GM12878 (cell line): Measurements from ENCODE around the gene CNPY1. TPM values are rescaled to one million over a fixed set of nuclear protein-coding genes. Genes with fewer than 3 reads are reported as not detected.

Experiments
- ATAC-seq: fragments of 200-7000 bp; cut with Tn5 transposase; 3 replicates; pipeline ENCODE4 v1.9.1; 2020; ENCODE audit warnings: mild to moderate bottlenecking, moderate library complexity
- BruUV-seq: library from RNA; stranded (reverse); fragments of 400-500 nt; replicated peaks from 2 replicates; lab custom pipeline; 2021; lab: Mats Ljungman, UMichigan
- CTCF ChIA-PET: fragments of 300-600 bp; sonication (Branson Sonifier 250); formaldehyde crosslinking; extraction: SDS; loops from one replicate; lab custom pipeline; 2021; ENCODE audit warnings: inconsistent platforms; lab: Yijun Ruan, JAX
- POLR2A ChIA-PET: fragments of 350-600 bp; formaldehyde crosslinking; extraction: SDS; loops from one replicate; lab custom pipeline; 2021; ENCODE audit warnings: inconsistent platforms; lab: Charles Lee
- RAD21 ChIA-PET: fragments of 300-600 bp; sonication (Branson Sonifier 250); formaldehyde crosslinking; loops from one replicate; lab custom pipeline; 2023; ENCODE audit warnings: antibody characterized with exemption; ENCODE audit not compliant: unreplicated experiment; lab: Charles Lee
- SMC1A ChIA-PET: fragments of 300-600 bp; sonication (Branson Sonifier 250); formaldehyde crosslinking; loops from one replicate; lab custom pipeline; 2023; ENCODE audit not compliant: unreplicated experiment, uncharacterized antibody; lab: Charles Lee
- DNase-seq: peaks from one replicate; pipeline ENCODE4 v3.0.0-alpha.2; 2011; ENCODE audit warnings: low read depth, low spot score
- FAIRE-seq: peaks from 3 replicates; lab custom pipeline; 2011; peaks lifted over from hg19 to GRCh38; lab: Jason Lieb, UNC
- H2AFZ ChIP-seq: 2 replicates; pipeline ENCODE4 v1.6.0; 2011; ENCODE audit warnings: low read depth, low read length, control low read depth; ENCODE audit not compliant: control insufficient read depth
- H3K27ac ChIP-seq: 2 replicates; pipeline ENCODE4 v1.5.1; 2011; ENCODE audit warnings: control low read depth; ENCODE audit not compliant: control insufficient read depth, insufficient read depth
- H3K27me3 ChIP-seq, 2 experiments: replicated peaks in 1 of 2; 2 replicates each; pipeline versions ENCODE4 v1.6.0 to v1.6.1; 2011; ENCODE audit warnings: low read length in 1 of 2; ENCODE audit not compliant: control insufficient read depth in 2 of 2, insufficient read depth in 2 of 2
- H3K36me3 ChIP-seq, 2 experiments: 2 replicates each; pipeline ENCODE4 v1.5.1; 2011; ENCODE audit warnings: low read length in 1 of 2; ENCODE audit not compliant: control insufficient read depth in 2 of 2, insufficient read depth in 2 of 2
- H3K4me1 ChIP-seq: 2 replicates; pipeline ENCODE4 v1.6.1; 2011; ENCODE audit warnings: mild to moderate bottlenecking, low read length, moderate library complexity, mixed read lengths; ENCODE audit not compliant: control insufficient read depth, insufficient read depth
- H3K4me2 ChIP-seq: 2 replicates; pipeline ENCODE4 v1.6.0; 2011; ENCODE audit warnings: control low read depth; ENCODE audit not compliant: control insufficient read depth, insufficient read depth
- H3K4me3 ChIP-seq: fragments of 200-600 bp; sonication (generic); 2 replicates; pipeline ENCODE4 v1.5.1; 2016
- H3K79me2 ChIP-seq: 2 replicates; pipeline ENCODE4 v1.6.0; 2011; ENCODE audit warnings: low read length; ENCODE audit not compliant: control insufficient read depth, insufficient read depth
- H3K9ac ChIP-seq: 2 replicates; pipeline ENCODE4 v1.8.0; 2011; ENCODE audit warnings: low read length, control low read depth, mixed read lengths; ENCODE audit not compliant: control insufficient read depth, insufficient read depth
- H3K9me3 ChIP-seq: replicated peaks from 3 replicates; pipeline ENCODE4 v1.5.1; 2011; ENCODE audit warnings: mild to moderate bottlenecking, low read length; ENCODE audit not compliant: control insufficient read depth, insufficient read depth
- H4K20me1 ChIP-seq: 2 replicates; pipeline ENCODE4 v1.6.0; 2011; ENCODE audit not compliant: control insufficient read depth, insufficient read depth
- CBFB ChIP-seq: IDR thresholded peaks from 2 replicates; pipeline ENCODE4 v1.6.1; 2016; ENCODE audit warnings: antibody characterized with exemption, low read depth
- CEBPB ChIP-seq, 2 experiments: fragments of 150-350 bp in 1 of 2; IDR thresholded peaks; 2 replicates each; pipeline ENCODE4 v1.6.1; 2012 to 2014; ENCODE audit warnings: low read depth in 2 of 2, low read length in 2 of 2, borderline replicate concordance in 1 of 2, inconsistent platforms in 1 of 2
- CHD4 ChIP-seq: fragments of 200-600 bp; sonication (generic); IDR thresholded peaks from 2 replicates; pipeline ENCODE4 v1.6.1; 2016; ENCODE audit warnings: mild to moderate bottlenecking
- GATAD2B ChIP-seq: fragments of 450-650 bp; conservative IDR thresholded peaks from 2 replicates; pipeline ENCODE4 v1.6.1; 2017; ENCODE audit warnings: low read depth, mild to moderate bottlenecking, moderate library complexity
- RAD51 ChIP-seq: fragments of 450-650 bp; IDR thresholded peaks from 2 replicates; pipeline ENCODE4 v1.6.1; 2016; ENCODE audit warnings: moderate library complexity, mild to moderate bottlenecking, inconsistent platforms
- RB1 ChIP-seq: fragments of 450-650 bp; formaldehyde crosslinking; IDR thresholded peaks from 2 replicates; pipeline ENCODE4 v1.6.1; 2017; ENCODE audit warnings: mild to moderate bottlenecking, borderline replicate concordance
- YBX1 ChIP-seq: fragments of 450-650 bp; IDR thresholded peaks from 2 replicates; pipeline ENCODE4 v1.6.1; 2016; ENCODE audit warnings: antibody characterized with exemption
- WGBS: methylation state at CpG from one replicate; pipeline ENCODE4 v1.1.6; 2016; ENCODE audit warnings: low lambda C conversion rate; ENCODE audit not compliant: insufficient replicate concordance, insufficient coverage; ENCODE audit errors: missing lambda C conversion rate; 5-methylcytosine and 5-hydroxymethylcytosine counted together
- in situ Hi-C: fragments of 300-500 bp; cut with MboI; formaldehyde crosslinking; loops from 9 replicates; pipeline ENCODE4 v1.14.3; 2018; ENCODE audit warnings: mixed read lengths
- intact Hi-C: fragments of 100-400 bp; cut with micrococcal nuclease; formaldehyde crosslinking; loops from one replicate; pipeline ENCODE4 v1.14.2; 2022; ENCODE audit not compliant: unreplicated experiment
- polyA plus RNA-seq, 11 experiments: library from polyadenylated mRNA; depleted of rRNA in 4 of 11; unstranded in 6 of 11; stranded (reverse) in 5 of 11; fragments of >200 nt; fragmentation: Nextera tagmentation in 4 of 11; fragmentation: Illumina TruSeq in 1 of 11; extraction: Ambion mirVana in 4 of 11; extraction: Trizol in 1 of 11; gene quantifications; 1 replicate in 1 of 11; 2 replicates in 10 of 11; pipeline versions ENCODE4 v1.2.1 to v1.2.3, GENCODE V29; 2011 to 2016; ENCODE audit warnings: inconsistent platforms in 2 of 11, missing spikeins in 2 of 11, low read depth in 1 of 11
- total RNA-seq, 4 experiments: library from RNA; depleted of rRNA in 3 of 4; stranded (reverse); fragments of >200 nt in 3 of 4; fragmentation: Illumina TruSeq in 1 of 4; extraction: Trizol in 1 of 4; gene quantifications; 2 replicates each; pipeline versions ENCODE4 v1.2.1 to v1.2.3, GENCODE V29; 2013 to 2021
- TF ChIP-seq, protein P1 (sequence below): fragments of 450-650 bp; conservative IDR thresholded peaks from 2 replicates; pipeline ENCODE4 v1.6.1; 2017; ENCODE audit warnings: mild to moderate bottlenecking, moderate library complexity
- TF ChIP-seq, protein P2 (sequence below): fragments of 450-650 bp; IDR thresholded peaks from 2 replicates; pipeline ENCODE4 v1.6.1; 2017; ENCODE audit warnings: borderline replicate concordance
- TF ChIP-seq, protein P3 (sequence below): fragments of 450-650 bp; IDR thresholded peaks from 2 replicates; pipeline ENCODE4 v1.6.1; 2016; ENCODE audit warnings: mild to moderate bottlenecking, moderate library complexity, borderline replicate concordance

CNPY1 gene
- total and polyA plus RNA-seq, 10 of the 15 experiments (the other 5 are each of a cell fraction or from before 2014, with no cell fraction given): not detected

DNA sequence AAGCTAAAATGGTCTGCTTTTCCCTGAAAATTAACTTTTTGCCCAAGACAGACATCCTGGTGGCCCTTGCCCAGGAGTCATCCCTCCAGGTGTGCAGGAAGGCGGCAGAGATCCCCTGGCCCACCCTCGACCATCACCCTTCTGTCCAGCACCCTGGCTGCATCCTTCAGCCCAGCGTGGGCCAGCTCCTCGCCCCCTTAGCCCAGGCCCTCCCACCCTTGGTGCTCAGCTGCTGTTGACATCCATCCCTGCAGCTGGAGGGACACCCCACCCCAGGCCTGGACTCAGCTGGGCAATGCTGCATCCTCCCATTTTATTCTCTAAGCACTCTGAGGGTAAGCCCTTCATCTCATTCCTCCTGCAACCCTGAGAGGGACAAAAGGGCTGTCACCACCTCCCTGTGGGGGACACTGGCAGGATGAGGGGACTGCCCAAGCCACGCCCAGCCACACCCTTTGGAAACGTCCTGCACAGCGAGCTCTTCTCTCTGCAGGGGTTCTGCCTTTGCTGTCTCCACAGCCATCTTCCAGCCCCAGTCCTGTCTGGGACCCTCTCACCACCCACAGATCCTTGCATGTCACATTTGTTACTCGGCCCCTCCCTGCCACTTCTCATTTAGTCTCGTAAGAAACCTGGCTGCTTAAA is 57.8 kb downstream of the CNPY1 start:
- Histone ChIP-seq H3K9me3 (no peaks in the 10 kb centered on the region; the same call in 2 of the 3 replicates), H3K27ac (no peak overlapping the region), H3K27me3 (no peaks in the 10 kb centered on the region), H3K4me3 (no peak overlapping the region), H3K4me2 (no peak overlapping the region), H2AFZ (no peak overlapping the region), H3K9ac (no peak overlapping the region), H3K36me3 (no peaks in the 10 kb centered on the region), H3K79me2 (no peaks in the 10 kb centered on the region), H3K4me1 (peaks cover 12% of the 10 kb centered on the region), H4K20me1 (no peaks in the 10 kb centered on the region)
- ATAC-seq (peak; percentile 43), FAIRE-seq (no peak), DNase-seq (no peak)
- POLR2A ChIA-PET: no interaction called here
- 21% methylated on average over 9 of the region's 9 CpGs for WGBS
- SMC1A ChIA-PET: no interaction called here
- BruUV-seq: no TSS peak
- CTCF ChIA-PET: no interaction called here
- in situ Hi-C loops: no loop called here
- RAD21 ChIA-PET: no interaction called here
- TF ChIP-seq CEBPB (IDR thresholded peaks at IDR 0.05; ENCODE audit: borderline replicate concordance in 1 of 2, low read depth in 2 of 2, low read length in 2 of 2): no peak
- TF ChIP-seq RAD51: no peak
- no peak for TF ChIP-seq CHD4
- TF ChIP-seq GATAD2B: no peak
- TF ChIP-seq, protein P1, sequence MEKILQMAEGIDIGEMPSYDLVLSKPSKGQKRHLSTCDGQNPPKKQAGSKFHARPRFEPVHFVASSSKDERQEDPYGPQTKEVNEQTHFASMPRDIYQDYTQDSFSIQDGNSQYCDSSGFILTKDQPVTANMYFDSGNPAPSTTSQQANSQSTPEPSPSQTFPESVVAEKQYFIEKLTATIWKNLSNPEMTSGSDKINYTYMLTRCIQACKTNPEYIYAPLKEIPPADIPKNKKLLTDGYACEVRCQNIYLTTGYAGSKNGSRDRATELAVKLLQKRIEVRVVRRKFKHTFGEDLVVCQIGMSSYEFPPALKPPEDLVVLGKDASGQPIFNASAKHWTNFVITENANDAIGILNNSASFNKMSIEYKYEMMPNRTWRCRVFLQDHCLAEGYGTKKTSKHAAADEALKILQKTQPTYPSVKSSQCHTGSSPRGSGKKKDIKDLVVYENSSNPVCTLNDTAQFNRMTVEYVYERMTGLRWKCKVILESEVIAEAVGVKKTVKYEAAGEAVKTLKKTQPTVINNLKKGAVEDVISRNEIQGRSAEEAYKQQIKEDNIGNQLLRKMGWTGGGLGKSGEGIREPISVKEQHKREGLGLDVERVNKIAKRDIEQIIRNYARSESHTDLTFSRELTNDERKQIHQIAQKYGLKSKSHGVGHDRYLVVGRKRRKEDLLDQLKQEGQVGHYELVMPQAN: no peak
- no peak for TF ChIP-seq YBX1
- TF ChIP-seq RB1: no peak
- TF ChIP-seq, protein P2, sequence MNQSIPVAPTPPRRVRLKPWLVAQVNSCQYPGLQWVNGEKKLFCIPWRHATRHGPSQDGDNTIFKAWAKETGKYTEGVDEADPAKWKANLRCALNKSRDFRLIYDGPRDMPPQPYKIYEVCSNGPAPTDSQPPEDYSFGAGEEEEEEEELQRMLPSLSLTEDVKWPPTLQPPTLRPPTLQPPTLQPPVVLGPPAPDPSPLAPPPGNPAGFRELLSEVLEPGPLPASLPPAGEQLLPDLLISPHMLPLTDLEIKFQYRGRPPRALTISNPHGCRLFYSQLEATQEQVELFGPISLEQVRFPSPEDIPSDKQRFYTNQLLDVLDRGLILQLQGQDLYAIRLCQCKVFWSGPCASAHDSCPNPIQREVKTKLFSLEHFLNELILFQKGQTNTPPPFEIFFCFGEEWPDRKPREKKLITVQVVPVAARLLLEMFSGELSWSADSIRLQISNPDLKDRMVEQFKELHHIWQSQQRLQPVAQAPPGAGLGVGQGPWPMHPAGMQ: no peak
- TF ChIP-seq, protein P3, sequence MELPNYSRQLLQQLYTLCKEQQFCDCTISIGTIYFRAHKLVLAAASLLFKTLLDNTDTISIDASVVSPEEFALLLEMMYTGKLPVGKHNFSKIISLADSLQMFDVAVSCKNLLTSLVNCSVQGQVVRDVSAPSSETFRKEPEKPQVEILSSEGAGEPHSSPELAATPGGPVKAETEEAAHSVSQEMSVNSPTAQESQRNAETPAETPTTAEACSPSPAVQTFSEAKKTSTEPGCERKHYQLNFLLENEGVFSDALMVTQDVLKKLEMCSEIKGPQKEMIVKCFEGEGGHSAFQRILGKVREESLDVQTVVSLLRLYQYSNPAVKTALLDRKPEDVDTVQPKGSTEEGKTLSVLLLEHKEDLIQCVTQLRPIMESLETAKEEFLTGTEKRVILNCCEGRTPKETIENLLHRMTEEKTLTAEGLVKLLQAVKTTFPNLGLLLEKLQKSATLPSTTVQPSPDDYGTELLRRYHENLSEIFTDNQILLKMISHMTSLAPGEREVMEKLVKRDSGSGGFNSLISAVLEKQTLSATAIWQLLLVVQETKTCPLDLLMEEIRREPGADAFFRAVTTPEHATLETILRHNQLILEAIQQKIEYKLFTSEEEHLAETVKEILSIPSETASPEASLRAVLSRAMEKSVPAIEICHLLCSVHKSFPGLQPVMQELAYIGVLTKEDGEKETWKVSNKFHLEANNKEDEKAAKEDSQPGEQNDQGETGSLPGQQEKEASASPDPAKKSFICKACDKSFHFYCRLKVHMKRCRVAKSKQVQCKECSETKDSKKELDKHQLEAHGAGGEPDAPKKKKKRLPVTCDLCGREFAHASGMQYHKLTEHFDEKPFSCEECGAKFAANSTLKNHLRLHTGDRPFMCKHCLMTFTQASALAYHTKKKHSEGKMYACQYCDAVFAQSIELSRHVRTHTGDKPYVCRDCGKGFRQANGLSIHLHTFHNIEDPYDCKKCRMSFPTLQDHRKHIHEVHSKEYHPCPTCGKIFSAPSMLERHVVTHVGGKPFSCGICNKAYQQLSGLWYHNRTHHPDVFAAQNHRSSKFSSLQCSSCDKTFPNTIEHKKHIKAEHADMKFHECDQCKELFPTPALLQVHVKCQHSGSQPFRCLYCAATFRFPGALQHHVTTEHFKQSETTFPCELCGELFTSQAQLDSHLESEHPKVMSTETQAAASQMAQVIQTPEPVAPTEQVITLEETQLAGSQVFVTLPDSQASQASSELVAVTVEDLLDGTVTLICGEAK: no peak
- no peak for TF ChIP-seq CBFB
- intact Hi-C loops: no loop called here
